ENCODE measurements around the gene PRADC1. TPM values are rescaled to one million over a fixed set of nuclear protein-coding genes. Genes with fewer than 3 reads are reported as not detected.

Gene PRADC1
- total RNA-seq, 1 donor from 2014 or later = 3.9 TPM

GRCh38 chr2:73260338-73260984 lies 27.4 kb upstream of the PRADC1 start:
- H3F3A ChIP-seq (ENCODE audit: low read depth) = peaks cover 13% of the 10 kb centered on the region
- no peak overlapping the region for H2AFZ ChIP-seq (replicated peaks)
- peaks cover 10% of the 10 kb centered on the region for H3K4me1 ChIP-seq
- H4K20me1 ChIP-seq (ENCODE audit: low read depth) = peaks cover 20% of the 10 kb centered on the region
- no peaks in the 10 kb centered on the region for H3K27me3 ChIP-seq
- peaks cover 6% of the 10 kb centered on the region for H3K27me3 Mint-ChIP-seq (ENCODE audit: insufficient read depth, low read depth)
- H3K4me3 ChIP-seq = no peak overlapping the region
- no peaks in the 10 kb centered on the region for H3K9me3 ChIP-seq (ENCODE audit: low read depth)
- H3K4me1 Mint-ChIP-seq = no peaks in the 10 kb centered on the region
- H3K4me2 ChIP-seq = no peak overlapping the region
- no peak overlapping the region for H3K27ac ChIP-seq
- peak; percentile 68 for DNase-seq (ENCODE audit: low spot score)
- H3K79me2 ChIP-seq (ENCODE audit: low read depth) = no peaks in the 10 kb centered on the region
- H3K27ac Mint-ChIP-seq = no peak overlapping the region
- no peaks in the 10 kb centered on the region for H3K9me3 Mint-ChIP-seq
- no peaks in the 10 kb centered on the region for H3K36me3 ChIP-seq
- TF ChIP-seq CTCF (IDR thresholded peaks at IDR 0.05) = peak; percentile 61
- no peak for TF ChIP-seq EZH2phosphoT487 (IDR thresholded peaks at IDR 0.05)
- no peak overlapping the region for H3K4me3 Mint-ChIP-seq
- H3K9ac ChIP-seq = no peak overlapping the region
- no peaks in the 10 kb centered on the region for H3K36me3 Mint-ChIP-seq

GRCh38 chr2:73259704-73260337 lies 26.8 kb upstream of the PRADC1 start:
- Mint-ChIP-seq H3K4me1 (no peaks in the 10 kb centered on the region), H3K27ac (no peak overlapping the region), H3K27me3 (ENCODE audit: insufficient read depth, low read depth) (peaks cover 6% of the 10 kb centered on the region)

GRCh38 chr2:73259276-73259675 lies 26.2 kb upstream of the PRADC1 start:
- DNase-seq (ENCODE audit: low spot score) = no peak
- no peaks in the 10 kb centered on the region for H3K9me3 Mint-ChIP-seq
- no peaks in the 10 kb centered on the region for H3K4me1 Mint-ChIP-seq
- H3K27ac ChIP-seq = no peak overlapping the region
- H3K27ac Mint-ChIP-seq = no peak overlapping the region
- H3K9ac ChIP-seq = no peak overlapping the region
- no peak overlapping the region for H2AFZ ChIP-seq (replicated peaks)
- no peaks in the 10 kb centered on the region for H3K27me3 ChIP-seq
- H3K27me3 Mint-ChIP-seq (ENCODE audit: insufficient read depth, low read depth) = peaks cover 4% of the 10 kb centered on the region
- H3K4me2 ChIP-seq = no peak overlapping the region
- H4K20me1 ChIP-seq (ENCODE audit: low read depth) = peaks cover 25% of the 10 kb centered on the region
- no peak overlapping the region for H3K4me3 ChIP-seq
- no peak for TF ChIP-seq EZH2phosphoT487 (IDR thresholded peaks at IDR 0.05)
- no peak for TF ChIP-seq CTCF (IDR thresholded peaks at IDR 0.05)
- no peak for TF ChIP-seq EZH2 (IDR thresholded peaks at IDR 0.05)
- H3K36me3 ChIP-seq = no peaks in the 10 kb centered on the region
- H3F3A ChIP-seq (ENCODE audit: low read depth) = peaks cover 14% of the 10 kb centered on the region
- H3K79me2 ChIP-seq (ENCODE audit: low read depth) = no peaks in the 10 kb centered on the region
- no peak overlapping the region for H3K4me3 Mint-ChIP-seq
- peaks cover 2% of the 10 kb centered on the region for H3K36me3 Mint-ChIP-seq
- H3K9me3 ChIP-seq (ENCODE audit: low read depth) = no peaks in the 10 kb centered on the region
- H3K4me1 ChIP-seq = peaks cover 10% of the 10 kb centered on the region

More at GRCh38 chr2:73259704-73260337, 26.8 kb upstream of the PRADC1 start:
- Histone ChIP-seq H3F3A (ENCODE audit: low read depth) (peaks cover 14% of the 10 kb centered on the region), H3K9me3 (ENCODE audit: low read depth) (no peaks in the 10 kb centered on the region), H3K9ac (no peak overlapping the region), H2AFZ (replicated peaks) (no peak overlapping the region), H3K27ac (no peak overlapping the region), H3K4me1 (peaks cover 10% of the 10 kb centered on the region), H3K27me3 (no peaks in the 10 kb centered on the region), H3K4me3 (no peak overlapping the region), H3K79me2 (ENCODE audit: low read depth) (no peaks in the 10 kb centered on the region), H3K36me3 (no peaks in the 10 kb centered on the region), H4K20me1 (ENCODE audit: low read depth) (peaks cover 21% of the 10 kb centered on the region), H3K4me2 (no peak overlapping the region)
- DNase-seq (ENCODE audit: low spot score) = no peak
- H3K9me3 Mint-ChIP-seq = no peaks in the 10 kb centered on the region
- no peak for TF ChIP-seq EZH2 (IDR thresholded peaks at IDR 0.05)
- TF ChIP-seq EZH2phosphoT487 (IDR thresholded peaks at IDR 0.05) = no peak
- no peak for TF ChIP-seq CTCF (IDR thresholded peaks at IDR 0.05)
- no peak overlapping the region for H3K4me3 Mint-ChIP-seq
- no peaks in the 10 kb centered on the region for H3K36me3 Mint-ChIP-seq
